PFSK-1 (cell line): ENCODE results near the gene DNAJC30.

Source experiments
- POLR2AphosphoS5 ChIP-seq: IDR thresholded peaks from 2 replicates; pipeline ENCODE4 v1.6.1; 2012; ENCODE audit warnings: low read depth, mild to moderate bottlenecking, control low read depth, low read length, moderate library complexity
- REST ChIP-seq, 2 experiments: IDR thresholded peaks; 2 replicates each; pipeline versions ENCODE4 v1.6.1 to v1.8.0; 2011 to 2012; ENCODE audit warnings: low read depth in 2 of 2, low read length in 2 of 2, control low read depth in 1 of 2, inconsistent platforms in 1 of 2, mild to moderate bottlenecking in 1 of 2, moderate library complexity in 1 of 2; ENCODE audit not compliant: insufficient read depth in 1 of 2
- TAF1 ChIP-seq: IDR thresholded peaks from 2 replicates; pipeline ENCODE4 v1.6.1; 2012; ENCODE audit warnings: low read length, control low read depth, borderline replicate concordance; ENCODE audit not compliant: insufficient read depth

- no peak for TF ChIP-seq POLR2AphosphoS5
- no peak for TF ChIP-seq TAF1
- no peak for TF ChIP-seq REST (IDR thresholded peaks at IDR 0.05; ENCODE audit: insufficient read depth in 1 of 2, low read depth in 2 of 2, low read length in 2 of 2)
Observed at GRCh38 chr7:73706126-73707044, 23.1 kb upstream of the DNAJC30 start.
